Measurements from ENCODE around the gene ANKRD44. TPM values are rescaled to one million over a fixed set of nuclear protein-coding genes. Genes with fewer than 3 reads are reported as not detected.

Gene ANKRD44
- total RNA-seq, 1 experiment from 2014 or later = 34.6 TPM

DNA sequence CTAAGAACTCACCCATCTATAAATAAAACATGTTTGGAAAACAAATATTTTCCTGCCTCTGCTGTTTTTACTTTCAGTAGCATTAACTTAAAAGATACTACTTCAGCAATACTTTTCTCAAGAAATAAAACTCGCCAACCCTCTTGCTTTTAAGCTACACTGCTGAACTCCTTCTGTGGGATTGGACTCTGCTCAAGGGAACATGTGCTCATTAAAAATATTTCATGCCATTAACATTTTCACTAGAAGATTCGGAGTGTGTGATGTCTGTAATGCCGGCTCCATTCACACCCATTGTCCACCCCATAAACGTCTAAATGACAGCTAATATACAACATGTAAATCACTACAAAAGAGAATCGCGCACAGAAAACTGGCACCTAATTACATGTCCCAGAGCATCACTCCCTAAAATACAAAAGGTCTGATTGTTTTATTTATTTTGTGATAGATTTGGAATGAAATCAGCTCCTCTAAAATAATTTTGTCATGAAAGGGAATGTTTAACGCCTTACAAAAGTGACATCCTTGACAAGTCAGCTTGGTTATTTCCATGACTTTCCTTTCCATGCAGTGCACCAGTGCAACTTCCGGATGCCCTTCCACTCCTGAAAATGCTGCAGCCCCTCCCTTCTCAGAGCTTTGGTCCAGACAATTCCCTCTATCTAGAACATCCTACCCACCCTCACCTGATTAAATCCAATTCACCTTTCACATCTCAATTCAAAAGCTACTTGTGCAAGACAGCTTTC is 73.1 kb downstream of the ANKRD44 start:
- in situ Hi-C loops (cut with HindIII; ENCODE audit: low pct_unique_long_range_greater_than_20kb, low sequenced_read_pairs) = no loop called here
- DNase-seq (ENCODE audit: low read depth, low spot score) = no peak

DNA sequence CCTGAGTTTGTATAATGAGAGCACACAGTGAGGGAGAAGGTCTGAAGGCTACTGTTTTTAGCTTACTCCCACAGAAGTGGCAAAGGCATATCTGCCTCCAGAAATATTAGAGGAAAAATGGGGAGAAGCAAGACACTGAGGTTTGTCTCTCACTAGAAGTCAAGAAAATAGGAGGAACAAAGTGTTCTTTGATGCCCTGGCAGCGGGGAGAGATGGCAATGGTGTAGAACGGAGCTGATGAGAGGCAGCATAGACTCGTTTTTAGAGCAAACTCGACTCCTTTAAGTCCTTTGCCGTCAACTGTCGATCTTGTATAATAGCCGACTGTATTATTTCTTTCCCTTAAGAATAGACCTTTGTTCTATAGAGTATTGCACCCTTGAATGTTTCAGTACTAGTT is 73.8 kb downstream of the ANKRD44 start:
- in situ Hi-C loops (cut with HindIII; ENCODE audit: low pct_unique_long_range_greater_than_20kb, low sequenced_read_pairs) = no loop called here
- DNase-seq (ENCODE audit: low read depth, low spot score) = peak; percentile 97

DNA sequence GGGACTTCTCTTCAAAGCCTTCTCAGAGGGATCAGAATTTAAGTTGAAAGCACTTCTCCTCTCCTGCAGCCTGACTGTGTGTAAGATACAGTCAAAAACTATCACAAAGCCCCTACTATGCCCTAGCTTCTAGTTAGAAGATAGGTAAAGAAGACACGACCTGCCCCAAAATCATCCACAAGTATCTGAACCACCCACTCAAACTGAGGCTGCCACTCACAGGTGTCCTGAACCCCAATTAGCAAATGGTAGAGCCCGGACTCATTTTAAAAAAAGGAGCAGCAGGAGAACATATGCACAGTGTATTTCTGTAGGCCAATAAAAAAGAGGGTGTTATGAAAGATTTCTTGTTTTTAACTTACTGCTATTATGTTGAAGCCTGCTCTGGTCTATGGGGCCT is 74.4 kb downstream of the ANKRD44 start:
- no peak for DNase-seq (ENCODE audit: low read depth, low spot score)
- in situ Hi-C loops (cut with HindIII; ENCODE audit: low pct_unique_long_range_greater_than_20kb, low sequenced_read_pairs) = no loop called here

GRCh38 chr2:197235711-197236110 is 74.9 kb downstream of the ANKRD44 start:
- no peak for DNase-seq (ENCODE audit: low read depth, low spot score)
- in situ Hi-C loops (cut with HindIII; ENCODE audit: low pct_unique_long_range_greater_than_20kb, low sequenced_read_pairs) = no loop called here

DNA sequence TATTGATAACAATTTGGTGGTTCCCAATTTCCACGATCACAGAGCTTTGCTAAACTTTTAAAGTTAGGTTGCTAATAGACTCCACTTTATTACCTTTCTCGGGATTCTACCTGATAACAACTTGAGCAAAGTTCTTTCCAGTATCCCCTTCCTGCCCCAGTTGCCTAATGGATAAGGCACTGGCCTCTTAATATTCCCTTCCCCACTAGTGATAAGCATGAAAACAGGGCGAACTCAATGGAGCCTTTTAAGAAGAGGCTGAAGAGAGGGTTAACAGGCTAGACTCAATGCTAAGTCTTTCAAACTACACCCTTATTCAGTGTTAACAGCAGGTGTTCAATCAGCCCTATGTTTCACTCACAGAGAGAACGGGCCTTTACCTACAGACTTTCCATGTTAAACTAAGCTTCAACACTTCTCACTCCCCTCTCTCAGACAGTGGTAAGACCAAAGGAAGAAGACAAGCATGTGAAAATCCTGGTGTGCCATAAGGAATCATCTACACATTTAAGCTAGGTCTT is 75.8 kb downstream of the ANKRD44 start:
- no peak for DNase-seq (ENCODE audit: low read depth, low spot score)
- in situ Hi-C loops (cut with HindIII; ENCODE audit: low pct_unique_long_range_greater_than_20kb, low sequenced_read_pairs) = no loop called here

- DNase-seq (ENCODE audit: low read depth, low spot score) = no peak
- in situ Hi-C loops (cut with HindIII; ENCODE audit: low pct_unique_long_range_greater_than_20kb, low sequenced_read_pairs) = no loop called here
These were observed 77.1 kb downstream of the ANKRD44 start for GRCh38 chr2:197233473-197233872.

DNA sequence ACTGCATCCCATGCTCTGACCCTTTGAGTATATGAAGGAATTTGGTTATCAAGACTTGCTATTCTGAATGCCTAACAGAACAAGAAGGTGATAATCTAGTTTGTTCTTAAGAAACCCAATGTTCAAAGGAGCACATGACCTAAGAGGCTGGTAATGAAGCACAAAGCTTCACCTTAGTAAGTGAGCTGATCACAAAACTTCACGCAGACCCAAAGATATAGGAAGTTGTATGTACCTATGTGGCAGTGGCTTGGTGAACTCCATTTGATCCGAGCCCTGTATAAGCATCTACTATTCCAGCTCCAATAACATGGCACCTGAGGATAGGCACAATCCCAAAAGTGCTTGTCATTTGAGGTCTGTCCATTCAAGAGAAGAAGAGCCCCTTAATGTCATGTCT is 78.6 kb downstream of the ANKRD44 start:
- in situ Hi-C loops (cut with HindIII; ENCODE audit: low pct_unique_long_range_greater_than_20kb, low sequenced_read_pairs) = no loop called here
- DNase-seq (ENCODE audit: low read depth, low spot score) = no peak

DNA sequence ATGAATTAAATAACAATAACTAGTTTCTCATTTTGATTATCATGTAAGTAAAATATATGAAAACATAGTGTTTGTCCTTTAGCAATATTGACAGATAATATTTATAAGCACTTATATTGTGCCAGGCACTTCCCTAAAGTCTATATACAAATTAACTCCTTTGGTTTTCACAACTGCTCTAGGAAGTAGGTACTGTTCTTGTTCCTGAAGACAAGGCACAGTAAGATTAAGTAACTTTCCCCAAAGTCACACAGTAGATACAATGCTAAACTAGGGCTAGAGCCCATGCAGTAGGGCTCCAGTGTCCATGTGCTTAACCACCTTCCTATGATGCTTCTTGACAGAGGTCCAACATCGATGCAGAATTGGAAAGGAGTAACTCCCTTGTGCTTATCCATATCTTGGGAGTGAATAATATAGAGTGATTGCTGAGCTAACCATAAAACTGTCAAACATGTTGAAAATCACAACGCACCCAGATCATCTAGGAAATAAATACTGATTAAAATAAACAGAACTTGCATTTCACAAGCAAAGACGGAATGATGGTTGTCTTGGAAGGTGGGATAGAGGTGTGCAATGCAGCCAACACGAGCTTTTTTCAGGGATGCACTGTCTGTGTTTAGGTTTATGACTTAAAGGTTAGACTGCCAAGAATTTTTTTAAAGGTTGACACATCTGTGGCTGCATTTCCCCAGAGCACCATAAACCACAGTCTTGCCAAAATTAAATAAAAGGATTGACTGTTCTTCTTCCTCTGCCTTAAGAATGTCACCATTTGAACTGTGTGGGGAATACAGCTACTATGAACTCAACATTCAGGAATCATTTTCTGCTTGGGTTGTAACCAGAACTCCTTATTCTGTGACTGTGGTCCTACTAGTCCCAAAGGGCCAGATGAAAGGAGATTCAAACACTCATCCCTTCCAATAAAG is 80.8 kb downstream of the ANKRD44 start:
- in situ Hi-C loops (cut with HindIII; ENCODE audit: low pct_unique_long_range_greater_than_20kb, low sequenced_read_pairs) = no loop called here
- DNase-seq (ENCODE audit: low read depth, low spot score) = peak; percentile 72

GRCh38 chr2:197223451-197223850 is 87.1 kb downstream of the ANKRD44 start:
- DNase-seq (ENCODE audit: low read depth, low spot score) = no peak
- in situ Hi-C loops (cut with HindIII; ENCODE audit: low pct_unique_long_range_greater_than_20kb, low sequenced_read_pairs) = no loop called here

GRCh38 chr2:197219636-197220035 is 90.9 kb downstream of the ANKRD44 start:
- no peak for DNase-seq (ENCODE audit: low read depth, low spot score)
- in situ Hi-C loops (cut with HindIII; ENCODE audit: low pct_unique_long_range_greater_than_20kb, low sequenced_read_pairs) = no loop called here

DNA sequence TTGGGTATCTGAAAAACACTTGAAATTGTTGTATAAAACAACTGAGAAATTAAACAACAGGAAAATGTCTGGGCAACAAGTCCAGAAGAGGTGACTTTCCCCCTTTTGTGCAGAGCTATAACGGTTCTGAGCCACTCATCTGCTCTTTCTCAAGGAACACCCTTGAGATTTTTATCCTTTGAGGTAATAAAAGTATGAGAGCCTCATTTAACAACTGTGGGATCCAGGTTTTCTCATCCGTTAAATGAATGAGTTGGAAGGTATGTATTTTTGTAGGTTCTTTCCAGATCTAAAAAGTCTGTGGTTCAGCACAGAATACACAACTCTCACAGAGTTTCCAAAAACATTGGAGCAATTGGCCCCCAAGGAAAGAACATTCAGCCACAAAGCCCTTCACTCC is 93.0 kb downstream of the ANKRD44 start:
- no peak for DNase-seq (ENCODE audit: low read depth, low spot score)
- in situ Hi-C loops (cut with HindIII; ENCODE audit: low pct_unique_long_range_greater_than_20kb, low sequenced_read_pairs) = no loop called here

DNA sequence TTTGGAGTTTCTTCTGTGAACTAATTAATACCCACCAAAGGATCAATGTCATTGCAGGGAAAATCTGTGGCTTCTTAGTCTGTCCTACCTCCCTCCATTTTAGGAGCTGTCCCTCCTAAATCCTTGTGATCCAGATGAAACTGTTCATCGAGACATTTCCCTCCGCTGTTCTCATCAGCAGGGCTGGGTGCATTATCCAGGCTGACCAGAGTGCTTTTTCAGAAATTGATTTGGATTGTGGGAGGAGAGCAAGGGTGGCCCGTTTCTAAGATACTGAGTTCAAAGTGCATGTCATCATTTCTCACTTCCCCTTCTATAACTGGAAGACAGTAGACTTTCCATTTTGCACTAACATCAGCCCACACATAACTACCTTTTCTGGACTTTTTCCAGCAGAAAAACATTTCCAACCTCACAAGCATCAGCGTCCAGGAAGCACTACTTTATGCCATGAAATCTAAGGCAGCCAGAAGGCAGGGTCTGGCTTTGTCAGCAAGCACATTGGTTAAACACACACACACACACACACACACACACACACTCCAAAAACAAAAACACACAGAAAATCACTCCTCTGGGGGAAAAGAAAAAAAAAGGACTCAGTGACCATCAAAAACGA is 94.1 kb downstream of the ANKRD44 start:
- in situ Hi-C loops (cut with HindIII; ENCODE audit: low pct_unique_long_range_greater_than_20kb, low sequenced_read_pairs) = no loop called here
- peak; percentile 36 for DNase-seq (ENCODE audit: low read depth, low spot score)

GRCh38 chr2:197215748-197216360 is 94.7 kb downstream of the ANKRD44 start:
- DNase-seq (ENCODE audit: low read depth, low spot score) = peak; percentile 23
- in situ Hi-C loops (cut with HindIII; ENCODE audit: low pct_unique_long_range_greater_than_20kb, low sequenced_read_pairs) = no loop called here

DNA sequence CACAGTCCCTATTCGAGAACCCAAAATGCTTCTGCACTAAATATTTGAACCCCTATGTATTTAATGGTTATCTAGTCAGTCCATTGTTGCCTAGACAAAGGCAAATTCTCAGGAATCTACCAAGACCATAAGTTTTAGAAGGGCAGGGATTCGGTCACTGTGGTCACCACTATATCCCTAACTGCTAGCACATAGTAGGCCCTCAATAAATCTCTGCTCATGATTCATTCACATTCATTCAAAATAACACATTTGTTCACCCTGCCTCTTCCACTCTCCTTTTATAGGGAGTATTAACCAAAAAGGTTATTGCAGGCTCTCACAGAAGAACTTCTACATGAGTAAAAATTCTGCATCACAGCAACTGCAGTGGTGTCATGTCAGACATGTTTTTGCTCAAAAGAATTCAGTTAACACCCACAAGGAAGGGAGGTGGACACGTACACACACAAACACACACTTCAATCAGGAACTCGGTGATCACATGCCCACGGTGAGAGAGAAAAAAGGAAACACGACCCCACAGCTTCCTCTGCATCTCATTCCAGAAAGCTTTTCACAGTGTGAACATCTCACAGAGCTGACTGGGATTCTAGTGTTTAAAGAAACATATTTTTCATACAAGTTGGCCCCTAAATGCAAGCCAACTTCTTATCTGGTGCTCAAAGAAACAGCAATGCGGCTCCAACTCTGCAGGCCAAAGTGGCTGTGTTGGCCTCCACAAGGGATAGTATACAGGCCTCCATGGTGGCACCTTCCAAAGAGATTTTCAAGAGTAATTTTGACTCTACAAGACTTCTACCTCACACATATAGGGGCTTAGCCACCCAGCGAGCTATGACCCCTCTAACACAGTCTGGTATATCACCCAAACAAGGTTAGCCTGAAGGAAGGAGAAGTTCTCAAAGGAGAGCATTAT is 98.0 kb downstream of the ANKRD44 start:
- DNase-seq (ENCODE audit: low read depth, low spot score) = no peak
- in situ Hi-C loops (cut with HindIII; ENCODE audit: low pct_unique_long_range_greater_than_20kb, low sequenced_read_pairs) = no loop called here

- DNase-seq (ENCODE audit: low read depth, low spot score) = no peak
- in situ Hi-C loops (cut with HindIII; ENCODE audit: low pct_unique_long_range_greater_than_20kb, low sequenced_read_pairs) = no loop called here
These were observed 98.7 kb downstream of the ANKRD44 start for GRCh38 chr2:197211881-197212342.

- no peak for DNase-seq (ENCODE audit: low read depth, low spot score)
- in situ Hi-C loops (cut with HindIII; ENCODE audit: low pct_unique_long_range_greater_than_20kb, low sequenced_read_pairs) = no loop called here
These were observed 100.2 kb downstream of the ANKRD44 start for GRCh38 chr2:197210430-197210829.

All from SK-MEL-5 (cell line).